H1 (cell line): Measurements from ENCODE around the gene TSC22D3.

Experiments
- BRCA1 ChIP-seq: IDR thresholded peaks from 2 replicates; pipeline ENCODE4 v1.6.1; 2012; ENCODE audit warnings: low read depth, low read length, improper control_type of control experiment
- JUN ChIP-seq: IDR thresholded peaks from 2 replicates; pipeline ENCODE4 v1.6.1; 2011; ENCODE audit warnings: low read depth, mild to moderate bottlenecking, improper control_type of control experiment, low read length
- POLR2A ChIP-seq, 2 experiments: IDR thresholded peaks; 1 replicate in 1 of 2; 2 replicates in 1 of 2; pipeline ENCODE4 v1.6.1; 2011; ENCODE audit warnings: low read depth in 2 of 2, low read length in 2 of 2, mild to moderate bottlenecking in 2 of 2; ENCODE audit errors: control extremely low read depth in 1 of 2
- POLR2AphosphoS5 ChIP-seq: IDR thresholded peaks from 2 replicates; pipeline ENCODE4 v1.6.1; 2011; ENCODE audit warnings: low read depth, low read length

- TF ChIP-seq POLR2AphosphoS5, result no peak
- TF ChIP-seq JUN, result no peak
- TF ChIP-seq BRCA1, result no peak
- TF ChIP-seq POLR2A (IDR thresholded peaks at IDR 0.05; ENCODE audit: control extremely low read depth in 1 of 2, low read depth in 2 of 2, low read length in 2 of 2), result no peak
Observed at GRCh38 chrX:107744868-107745267, 30.7 kb downstream of the TSC22D3 start.
